Tibial nerve (tissue), 4 donors: ENCODE measurements around the gene UBE2D1. TPM values are rescaled to one million over a fixed set of nuclear protein-coding genes. Genes with fewer than 3 reads are reported as not detected.

ENCODE experiments used
- DNase-seq, 2 donors: peaks; one replicate each; pipeline ENCODE4 v3.0.0-alpha.2; 2019; ENCODE audit warnings: low spot score in 2 of 2
- H3K27ac ChIP-seq, 4 donors: fragments of 200-600 bp; sonication (generic) in 3 of 4; one replicate each; pipeline ENCODE4 v1.5.1; 2017 to 2019; ENCODE audit warnings: mild to moderate bottlenecking in 1 of 4
- H3K27me3 ChIP-seq, 2 donors: fragments of 200-600 bp; sonication (generic) in 1 of 2; one replicate each; pipeline versions ENCODE4 v1.5.1 to v1.6.0; 2017 to 2019
- H3K36me3 ChIP-seq, 3 donors: fragments of 200-600 bp; sonication (generic); one replicate each; pipeline ENCODE4 v1.5.1; 2018 to 2019
- H3K4me1 ChIP-seq, 4 donors: fragments of 200-600 bp; sonication (generic) in 3 of 4; one replicate each; pipeline ENCODE4 v1.5.1; 2017 to 2019
- H3K4me3 ChIP-seq, 4 donors: fragments of 200-600 bp; sonication (generic) in 3 of 4; one replicate each; pipeline ENCODE4 v1.5.1; 2017 to 2019; ENCODE audit warnings: mild to moderate bottlenecking in 1 of 4, moderate library complexity in 1 of 4
- H3K9me3 ChIP-seq, 4 donors: fragments of 200-600 bp; sonication (generic) in 3 of 4; one replicate each; pipeline ENCODE4 v1.5.1; 2017 to 2019
- EP300 ChIP-seq, 2 donors: sonication (generic); formaldehyde crosslinking; IDR thresholded peaks; one replicate each; pipeline ENCODE4 v1.6.1; 2017; ENCODE audit warnings: antibody characterized with exemption in 2 of 2, mild to moderate bottlenecking in 1 of 2
- POLR2A ChIP-seq, 2 donors: fragments of 450-650 bp; IDR thresholded peaks; one replicate each; pipeline ENCODE4 v1.6.1; 2017; ENCODE audit warnings: antibody characterized with exemption in 2 of 2, mild to moderate bottlenecking in 2 of 2, moderate library complexity in 2 of 2
- WGBS, 2 donors: methylation state at CpG; one replicate each; pipeline ENCODE4 v1.1.5; 2018; 5-methylcytosine and 5-hydroxymethylcytosine counted together
- total RNA-seq, 4 donors: library from RNA; depleted of rRNA; stranded (reverse); fragments of >200 nt; gene quantifications; one replicate each; pipeline ENCODE4 v1.1.0, GENCODE V29; 2016
- TF ChIP-seq, protein P1 (sequence below), 5 experiments: fragments of 200-600 bp in 3 of 5; fragments of 450-650 bp in 2 of 5; sonication (generic) in 3 of 5; IDR thresholded peaks; one replicate each; pipeline ENCODE4 v1.5.1; 2016 to 2019; ENCODE audit warnings: antibody characterized with exemption in 5 of 5, mild to moderate bottlenecking in 3 of 5, moderate library complexity in 2 of 5

Gene UBE2D1
- total RNA-seq, 4 donors from 2014 or later, result 9.3 to 22.5 (median 12.9) TPM

DNA sequence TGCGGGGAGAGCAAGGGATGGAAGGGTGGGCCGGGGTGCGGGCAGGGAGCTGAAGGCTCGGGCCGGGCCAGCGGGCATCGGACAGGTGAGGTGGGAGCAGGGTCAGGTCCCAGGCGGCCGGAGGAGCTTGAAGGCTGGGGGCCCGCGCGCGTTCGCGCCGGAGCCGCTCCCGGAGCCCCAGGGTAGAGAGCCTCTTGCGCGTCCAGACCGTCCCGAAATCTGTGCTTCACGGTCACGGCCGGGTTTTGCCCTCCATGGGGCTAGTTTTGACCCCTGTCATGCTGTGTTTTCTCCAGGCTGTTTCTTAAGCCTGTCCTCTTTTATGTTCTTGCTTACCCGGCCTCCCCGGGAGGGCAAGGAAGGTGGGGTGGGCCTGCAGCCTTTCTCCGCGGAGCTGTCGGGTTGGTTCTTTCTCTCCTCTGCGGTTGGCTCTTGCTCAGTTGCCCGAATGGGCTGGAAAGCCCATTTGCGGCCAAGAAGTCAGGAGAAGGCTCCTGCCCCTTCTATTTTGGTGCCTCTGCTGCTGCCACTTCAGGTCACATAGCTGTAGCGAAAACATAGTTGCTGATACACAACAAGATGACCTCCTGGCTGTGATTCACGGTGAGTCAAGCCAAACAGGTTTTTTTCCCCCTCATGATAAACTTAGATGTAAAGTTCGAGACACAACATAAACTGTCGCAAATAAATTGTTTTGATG, 650 bp downstream of the UBE2D1 start:
- H3K9me3 ChIP-seq, result no peaks in the 10 kb centered on the region
- 3 to 4% methylated on average over 31 to 37 of the region's 37 CpGs for WGBS, 2 donors
- H3K4me3 ChIP-seq, result peak overlapping the region; percentile 75 to 95 (median 84)
- H3K27ac ChIP-seq, result peak overlapping the region; percentile 62 to 88 (median 85)
- H3K4me1 ChIP-seq, result peaks cover 0 to 32% (median 9%) of the 10 kb centered on the region in 4 donors
- TF ChIP-seq EP300 (IDR thresholded peaks at IDR 0.05) (no peak), POLR2A (IDR thresholded peaks at IDR 0.05) (no peak)
- TF ChIP-seq, protein P1, sequence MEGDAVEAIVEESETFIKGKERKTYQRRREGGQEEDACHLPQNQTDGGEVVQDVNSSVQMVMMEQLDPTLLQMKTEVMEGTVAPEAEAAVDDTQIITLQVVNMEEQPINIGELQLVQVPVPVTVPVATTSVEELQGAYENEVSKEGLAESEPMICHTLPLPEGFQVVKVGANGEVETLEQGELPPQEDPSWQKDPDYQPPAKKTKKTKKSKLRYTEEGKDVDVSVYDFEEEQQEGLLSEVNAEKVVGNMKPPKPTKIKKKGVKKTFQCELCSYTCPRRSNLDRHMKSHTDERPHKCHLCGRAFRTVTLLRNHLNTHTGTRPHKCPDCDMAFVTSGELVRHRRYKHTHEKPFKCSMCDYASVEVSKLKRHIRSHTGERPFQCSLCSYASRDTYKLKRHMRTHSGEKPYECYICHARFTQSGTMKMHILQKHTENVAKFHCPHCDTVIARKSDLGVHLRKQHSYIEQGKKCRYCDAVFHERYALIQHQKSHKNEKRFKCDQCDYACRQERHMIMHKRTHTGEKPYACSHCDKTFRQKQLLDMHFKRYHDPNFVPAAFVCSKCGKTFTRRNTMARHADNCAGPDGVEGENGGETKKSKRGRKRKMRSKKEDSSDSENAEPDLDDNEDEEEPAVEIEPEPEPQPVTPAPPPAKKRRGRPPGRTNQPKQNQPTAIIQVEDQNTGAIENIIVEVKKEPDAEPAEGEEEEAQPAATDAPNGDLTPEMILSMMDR (IDR thresholded peaks at IDR 0.05), result no peak
- H3K36me3 ChIP-seq, result no peaks in the 10 kb centered on the region
- DNase-seq, result peak in 1 of 2 donors; percentile 13
- H3K27me3 ChIP-seq, result no peaks in the 10 kb centered on the region

GRCh38 chr10:58336242-58336641, 1.4 kb downstream of the UBE2D1 start:
- 92 to 94% methylated on average over 4 of the region's 4 CpGs for WGBS, 2 donors
- Histone ChIP-seq H3K36me3 (no peaks in the 10 kb centered on the region), H3K27ac (no peak overlapping the region)

GRCh38 chr10:58341422-58341821, 6.6 kb downstream of the UBE2D1 start:
- Histone ChIP-seq H3K27me3 (no peaks in the 10 kb centered on the region), H3K36me3 (no peaks in the 10 kb centered on the region), H3K4me3 (no peak overlapping the region), H3K9me3 (no peaks in the 10 kb centered on the region), H3K27ac (no peak overlapping the region), H3K4me1 (peaks cover 0 to 29% (median under 1%) of the 10 kb centered on the region in 4 donors)
- WGBS, 2 donors, result 80 to 87% methylated on average over 4 of the region's 4 CpGs
- DNase-seq, result no peak
- no peak for TF ChIP-seq EP300 (IDR thresholded peaks at IDR 0.05)
- TF ChIP-seq, protein P1 (IDR thresholded peaks at IDR 0.05), result no peak
- no peak for TF ChIP-seq POLR2A (IDR thresholded peaks at IDR 0.05)

More at GRCh38 chr10:58336242-58336641, 1.4 kb downstream of the UBE2D1 start:
- peak overlapping the region in 3 of 4 donors; percentile 75 to 95 (median 88) for H3K4me3 ChIP-seq
- TF ChIP-seq POLR2A (IDR thresholded peaks at IDR 0.05) (no peak), EP300 (IDR thresholded peaks at IDR 0.05) (no peak)
- TF ChIP-seq, protein P1 (IDR thresholded peaks at IDR 0.05), result no peak
- H3K9me3 ChIP-seq, result no peaks in the 10 kb centered on the region
- peaks cover 0 to 38% (median 9%) of the 10 kb centered on the region in 4 donors for H3K4me1 ChIP-seq
- DNase-seq, result no peak
- H3K27me3 ChIP-seq, result no peaks in the 10 kb centered on the region

GRCh38 chr10:58341947-58342346, 7.1 kb downstream of the UBE2D1 start:
- no peak for DNase-seq
- Histone ChIP-seq H3K4me3 (no peak overlapping the region), H3K27me3 (no peaks in the 10 kb centered on the region), H3K9me3 (no peaks in the 10 kb centered on the region), H3K4me1 (peaks cover 0 to 24% (median 0%) of the 10 kb centered on the region in 4 donors), H3K36me3 (no peaks in the 10 kb centered on the region), H3K27ac (no peak overlapping the region)
- WGBS, 2 donors, result 81 to 90% methylated on average over 1 of the region's 1 CpG
- TF ChIP-seq, protein P1 (IDR thresholded peaks at IDR 0.05), result no peak
- no peak for TF ChIP-seq POLR2A (IDR thresholded peaks at IDR 0.05)
- TF ChIP-seq EP300 (IDR thresholded peaks at IDR 0.05), result no peak

DNA sequence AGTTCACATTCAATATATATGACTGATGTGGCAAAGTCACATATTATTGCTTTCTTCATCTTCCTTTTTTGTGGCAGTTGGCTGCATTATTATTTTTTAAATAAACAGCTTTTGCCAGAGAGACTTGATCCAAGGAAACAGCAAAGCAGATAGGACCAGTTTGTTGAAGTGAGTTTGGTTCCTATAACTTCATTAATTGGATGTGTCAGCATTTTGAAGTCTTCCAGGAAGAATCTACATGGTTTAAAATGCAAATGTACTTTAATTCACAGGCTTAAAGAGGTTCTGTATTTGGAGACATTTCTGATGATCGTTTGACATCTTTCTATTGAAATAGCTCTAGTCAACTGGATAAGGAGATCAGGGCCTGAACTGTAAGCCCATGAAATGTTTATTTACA, 13.2 kb downstream of the UBE2D1 start:
- Histone ChIP-seq H3K36me3 (no peaks in the 10 kb centered on the region), H3K4me3 (no peak overlapping the region), H3K9me3 (no peaks in the 10 kb centered on the region), H3K27ac (no peak overlapping the region), H3K4me1 (peaks cover 0 to 32% (median 0%) of the 10 kb centered on the region in 4 donors), H3K27me3 (no peaks in the 10 kb centered on the region)
- DNase-seq, result no peak
- WGBS, 2 donors, result 24 to 26% methylated on average over 1 of the region's 1 CpG
- no peak for TF ChIP-seq EP300 (IDR thresholded peaks at IDR 0.05)
- no peak for TF ChIP-seq POLR2A (IDR thresholded peaks at IDR 0.05)
